ENCODE data around the gene AP5S1. TPM values are rescaled to one million over a fixed set of nuclear protein-coding genes. Genes with fewer than 3 reads are reported as not detected.

The AP5S1 gene
- total and polyA plus RNA-seq, 2 of the 13 experiments (the other 11 are each of a cell fraction or from before 2014, with no cell fraction given) = 7.9 to 23.2 TPM

GRCh38 chr20:3811467-3812258, 8.7 kb upstream of the AP5S1 start (continued):
- TF ChIP-seq, protein P1, sequence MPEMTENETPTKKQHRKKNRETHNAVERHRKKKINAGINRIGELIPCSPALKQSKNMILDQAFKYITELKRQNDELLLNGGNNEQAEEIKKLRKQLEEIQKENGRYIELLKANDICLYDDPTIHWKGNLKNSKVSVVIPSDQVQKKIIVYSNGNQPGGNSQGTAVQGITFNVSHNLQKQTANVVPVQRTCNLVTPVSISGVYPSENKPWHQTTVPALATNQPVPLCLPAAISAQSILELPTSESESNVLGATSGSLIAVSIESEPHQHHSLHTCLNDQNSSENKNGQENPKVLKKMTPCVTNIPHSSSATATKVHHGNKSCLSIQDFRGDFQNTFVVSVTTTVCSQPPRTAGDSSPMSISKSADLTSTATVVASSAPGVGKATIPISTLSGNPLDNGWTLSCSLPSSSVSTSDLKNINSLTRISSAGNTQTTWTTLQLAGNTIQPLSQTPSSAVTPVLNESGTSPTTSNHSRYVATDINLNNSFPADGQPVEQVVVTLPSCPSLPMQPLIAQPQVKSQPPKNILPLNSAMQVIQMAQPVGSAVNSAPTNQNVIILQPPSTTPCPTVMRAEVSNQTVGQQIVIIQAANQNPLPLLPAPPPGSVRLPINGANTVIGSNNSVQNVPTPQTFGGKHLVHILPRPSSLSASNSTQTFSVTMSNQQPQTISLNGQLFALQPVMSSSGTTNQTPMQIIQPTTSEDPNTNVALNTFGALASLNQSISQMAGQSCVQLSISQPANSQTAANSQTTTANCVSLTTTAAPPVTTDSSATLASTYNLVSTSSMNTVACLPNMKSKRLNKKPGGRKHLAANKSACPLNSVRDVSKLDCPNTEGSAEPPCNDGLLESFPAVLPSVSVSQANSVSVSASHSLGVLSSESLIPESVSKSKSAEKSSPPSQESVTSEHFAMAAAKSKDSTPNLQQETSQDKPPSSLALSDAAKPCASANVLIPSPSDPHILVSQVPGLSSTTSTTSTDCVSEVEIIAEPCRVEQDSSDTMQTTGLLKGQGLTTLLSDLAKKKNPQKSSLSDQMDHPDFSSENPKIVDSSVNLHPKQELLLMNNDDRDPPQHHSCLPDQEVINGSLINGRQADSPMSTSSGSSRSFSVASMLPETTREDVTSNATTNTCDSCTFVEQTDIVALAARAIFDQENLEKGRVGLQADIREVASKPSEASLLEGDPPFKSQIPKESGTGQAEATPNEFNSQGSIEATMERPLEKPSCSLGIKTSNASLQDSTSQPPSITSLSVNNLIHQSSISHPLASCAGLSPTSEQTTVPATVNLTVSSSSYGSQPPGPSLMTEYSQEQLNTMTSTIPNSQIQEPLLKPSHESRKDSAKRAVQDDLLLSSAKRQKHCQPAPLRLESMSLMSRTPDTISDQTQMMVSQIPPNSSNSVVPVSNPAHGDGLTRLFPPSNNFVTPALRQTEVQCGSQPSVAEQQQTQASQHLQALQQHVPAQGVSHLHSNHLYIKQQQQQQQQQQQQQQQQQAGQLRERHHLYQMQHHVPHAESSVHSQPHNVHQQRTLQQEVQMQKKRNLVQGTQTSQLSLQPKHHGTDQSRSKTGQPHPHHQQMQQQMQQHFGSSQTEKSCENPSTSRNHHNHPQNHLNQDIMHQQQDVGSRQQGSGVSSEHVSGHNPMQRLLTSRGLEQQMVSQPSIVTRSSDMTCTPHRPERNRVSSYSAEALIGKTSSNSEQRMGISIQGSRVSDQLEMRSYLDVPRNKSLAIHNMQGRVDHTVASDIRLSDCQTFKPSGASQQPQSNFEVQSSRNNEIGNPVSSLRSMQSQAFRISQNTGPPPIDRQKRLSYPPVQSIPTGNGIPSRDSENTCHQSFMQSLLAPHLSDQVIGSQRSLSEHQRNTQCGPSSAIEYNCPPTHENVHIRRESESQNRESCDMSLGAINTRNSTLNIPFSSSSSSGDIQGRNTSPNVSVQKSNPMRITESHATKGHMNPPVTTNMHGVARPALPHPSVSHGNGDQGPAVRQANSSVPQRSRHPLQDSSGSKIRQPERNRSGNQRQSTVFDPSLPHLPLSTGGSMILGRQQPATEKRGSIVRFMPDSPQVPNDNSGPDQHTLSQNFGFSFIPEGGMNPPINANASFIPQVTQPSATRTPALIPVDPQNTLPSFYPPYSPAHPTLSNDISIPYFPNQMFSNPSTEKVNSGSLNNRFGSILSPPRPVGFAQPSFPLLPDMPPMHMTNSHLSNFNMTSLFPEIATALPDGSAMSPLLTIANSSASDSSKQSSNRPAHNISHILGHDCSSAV (CRISPR knock-in tag; IDR thresholded peaks at IDR 0.05; ENCODE audit: borderline replicate concordance) = no peak
- TF ChIP-seq, protein P2, sequence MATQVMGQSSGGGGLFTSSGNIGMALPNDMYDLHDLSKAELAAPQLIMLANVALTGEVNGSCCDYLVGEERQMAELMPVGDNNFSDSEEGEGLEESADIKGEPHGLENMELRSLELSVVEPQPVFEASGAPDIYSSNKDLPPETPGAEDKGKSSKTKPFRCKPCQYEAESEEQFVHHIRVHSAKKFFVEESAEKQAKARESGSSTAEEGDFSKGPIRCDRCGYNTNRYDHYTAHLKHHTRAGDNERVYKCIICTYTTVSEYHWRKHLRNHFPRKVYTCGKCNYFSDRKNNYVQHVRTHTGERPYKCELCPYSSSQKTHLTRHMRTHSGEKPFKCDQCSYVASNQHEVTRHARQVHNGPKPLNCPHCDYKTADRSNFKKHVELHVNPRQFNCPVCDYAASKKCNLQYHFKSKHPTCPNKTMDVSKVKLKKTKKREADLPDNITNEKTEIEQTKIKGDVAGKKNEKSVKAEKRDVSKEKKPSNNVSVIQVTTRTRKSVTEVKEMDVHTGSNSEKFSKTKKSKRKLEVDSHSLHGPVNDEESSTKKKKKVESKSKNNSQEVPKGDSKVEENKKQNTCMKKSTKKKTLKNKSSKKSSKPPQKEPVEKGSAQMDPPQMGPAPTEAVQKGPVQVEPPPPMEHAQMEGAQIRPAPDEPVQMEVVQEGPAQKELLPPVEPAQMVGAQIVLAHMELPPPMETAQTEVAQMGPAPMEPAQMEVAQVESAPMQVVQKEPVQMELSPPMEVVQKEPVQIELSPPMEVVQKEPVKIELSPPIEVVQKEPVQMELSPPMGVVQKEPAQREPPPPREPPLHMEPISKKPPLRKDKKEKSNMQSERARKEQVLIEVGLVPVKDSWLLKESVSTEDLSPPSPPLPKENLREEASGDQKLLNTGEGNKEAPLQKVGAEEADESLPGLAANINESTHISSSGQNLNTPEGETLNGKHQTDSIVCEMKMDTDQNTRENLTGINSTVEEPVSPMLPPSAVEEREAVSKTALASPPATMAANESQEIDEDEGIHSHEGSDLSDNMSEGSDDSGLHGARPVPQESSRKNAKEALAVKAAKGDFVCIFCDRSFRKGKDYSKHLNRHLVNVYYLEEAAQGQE (IDR thresholded peaks at IDR 0.05; ENCODE audit: borderline replicate concordance in 1 of 2, low read depth in 1 of 2, low read length in 2 of 2) = no peak
- TF ChIP-seq PAF1 (CRISPR knock-in tag; IDR thresholded peaks at IDR 0.05) = no peak
- peak; percentile 68; the same call in 1 of the 2 replicates for TF ChIP-seq ZBTB14 (CRISPR knock-in tag; IDR thresholded peaks at IDR 0.05)
- peak; percentile 92; the same call in 1 of the 2 replicates for TF ChIP-seq KDM4B (CRISPR knock-in tag; IDR thresholded peaks at IDR 0.05)
- peak; percentile 95 for TF ChIP-seq SPEN (CRISPR knock-in tag; IDR thresholded peaks at IDR 0.05; ENCODE audit: low read depth)
- TF ChIP-seq TRIM22 (IDR thresholded peaks at IDR 0.05) = no peak
- TF ChIP-seq ZFY (CRISPR knock-in tag; IDR thresholded peaks at IDR 0.05) = peak; percentile 96
- TF ChIP-seq ZNF841 (CRISPR knock-in tag; IDR thresholded peaks at IDR 0.05; ENCODE audit: borderline replicate concordance) = 0 out of 2 replicates have a peak, but pooled peaks have one; percentile 73
- TF ChIP-seq ZNF124 (CRISPR knock-in tag; IDR thresholded peaks at IDR 0.05) = peak; percentile 28; the same call in 1 of the 2 replicates
- peak; percentile 54 for TF ChIP-seq HNF4A (CRISPR knock-in tag; IDR thresholded peaks at IDR 0.05)
- TF ChIP-seq ARNTL (CRISPR knock-in tag; IDR thresholded peaks at IDR 0.05) = peak; percentile 100
- peak; percentile 92 for TF ChIP-seq KAT8 (CRISPR knock-in tag; IDR thresholded peaks at IDR 0.05)

All from HepG2 (cell line).